IPS-18a (cell line): Measurements from ENCODE around the gene FRMD4A.

ENCODE experiments used
- H3K27ac ChIP-seq: one replicate; pipeline ENCODE4 v1.5.1; 2013; ENCODE audit warnings: low read length
- H3K27me3 ChIP-seq: one replicate; pipeline ENCODE4 v1.6.1; 2013; ENCODE audit warnings: mild to moderate bottlenecking, low read length; ENCODE audit not compliant: control insufficient read depth, insufficient read depth
- H3K36me3 ChIP-seq: one replicate; pipeline ENCODE4 v1.6.1; 2013; ENCODE audit warnings: low read depth, low read length; ENCODE audit not compliant: control insufficient read depth
- H3K4me1 ChIP-seq: one replicate; pipeline ENCODE4 v1.6.1; 2013; ENCODE audit warnings: low read depth, low read length; ENCODE audit not compliant: control insufficient read depth
- H3K4me3 ChIP-seq: one replicate; pipeline ENCODE4 v1.5.1; 2013; ENCODE audit warnings: low read length
- H3K9ac ChIP-seq: one replicate; pipeline ENCODE4 v1.6.1; 2013; ENCODE audit warnings: mild to moderate bottlenecking, low read length, moderate library complexity
- H3K9me3 ChIP-seq: one replicate; pipeline ENCODE4 v1.6.1; 2013; ENCODE audit warnings: low read depth, low read length; ENCODE audit not compliant: control insufficient read depth

Gene FRMD4A

GRCh38 chr10:14025283-14026189, 305.2 kb downstream of the FRMD4A start:
- Histone ChIP-seq H3K9me3 (no peaks in the 10 kb centered on the region), H3K27ac (no peak overlapping the region), H3K27me3 (no peaks in the 10 kb centered on the region), H3K4me3 (no peak overlapping the region), H3K36me3 (no peaks in the 10 kb centered on the region), H3K9ac (no peak overlapping the region), H3K4me1 (peaks cover 4% of the 10 kb centered on the region)

GRCh38 chr10:14024329-14025202, 306.2 kb downstream of the FRMD4A start:
- Histone ChIP-seq H3K9me3 (no peaks in the 10 kb centered on the region), H3K9ac (no peak overlapping the region), H3K4me1 (peaks cover 8% of the 10 kb centered on the region), H3K36me3 (no peaks in the 10 kb centered on the region), H3K27me3 (no peaks in the 10 kb centered on the region), H3K27ac (no peak overlapping the region), H3K4me3 (no peak overlapping the region)

GRCh38 chr10:14023673-14024328, 306.9 kb downstream of the FRMD4A start:
- Histone ChIP-seq H3K9ac (no peak overlapping the region), H3K9me3 (no peaks in the 10 kb centered on the region), H3K4me1 (peaks cover 8% of the 10 kb centered on the region), H3K27me3 (no peaks in the 10 kb centered on the region), H3K27ac (no peak overlapping the region), H3K4me3 (no peak overlapping the region), H3K36me3 (no peaks in the 10 kb centered on the region)

GRCh38 chr10:14022954-14023672, 307.6 kb downstream of the FRMD4A start:
- no peak overlapping the region for H3K4me3 ChIP-seq
- H3K36me3 ChIP-seq, result no peaks in the 10 kb centered on the region

GRCh38 chr10:14022052-14022451, 308.7 kb downstream of the FRMD4A start:
- no peak overlapping the region for H3K4me3 ChIP-seq

More at GRCh38 chr10:14022954-14023672, 307.6 kb downstream of the FRMD4A start:
- no peaks in the 10 kb centered on the region for H3K9me3 ChIP-seq
- H3K4me1 ChIP-seq, result peaks cover 8% of the 10 kb centered on the region
- H3K27me3 ChIP-seq, result no peaks in the 10 kb centered on the region
- no peak overlapping the region for H3K9ac ChIP-seq
- no peak overlapping the region for H3K27ac ChIP-seq

GRCh38 chr10:14020037-14020664, 310.6 kb downstream of the FRMD4A start:
- no peaks in the 10 kb centered on the region for H3K9me3 ChIP-seq
- no peak overlapping the region for H3K9ac ChIP-seq
- no peak overlapping the region for H3K4me3 ChIP-seq
- H3K27me3 ChIP-seq, result no peaks in the 10 kb centered on the region
- peaks cover 8% of the 10 kb centered on the region for H3K4me1 ChIP-seq
- no peaks in the 10 kb centered on the region for H3K36me3 ChIP-seq
- no peak overlapping the region for H3K27ac ChIP-seq

More at GRCh38 chr10:14022052-14022451, 308.7 kb downstream of the FRMD4A start:
- no peaks in the 10 kb centered on the region for H3K27me3 ChIP-seq
- no peak overlapping the region for H3K27ac ChIP-seq
- H3K9me3 ChIP-seq, result no peaks in the 10 kb centered on the region
- H3K4me1 ChIP-seq, result peaks cover 8% of the 10 kb centered on the region
- no peak overlapping the region for H3K9ac ChIP-seq
- H3K36me3 ChIP-seq, result no peaks in the 10 kb centered on the region

GRCh38 chr10:14017467-14017866, 313.3 kb downstream of the FRMD4A start:
- no peaks in the 10 kb centered on the region for H3K27me3 ChIP-seq
- no peak overlapping the region for H3K4me3 ChIP-seq
- no peaks in the 10 kb centered on the region for H3K9me3 ChIP-seq
- H3K4me1 ChIP-seq, result peaks cover 8% of the 10 kb centered on the region
- H3K9ac ChIP-seq, result no peak overlapping the region
- H3K27ac ChIP-seq, result no peak overlapping the region
- H3K36me3 ChIP-seq, result no peaks in the 10 kb centered on the region

GRCh38 chr10:14016931-14017333, 313.8 kb downstream of the FRMD4A start:
- no peak overlapping the region for H3K4me3 ChIP-seq
- H3K27me3 ChIP-seq, result no peaks in the 10 kb centered on the region
- H3K36me3 ChIP-seq, result no peaks in the 10 kb centered on the region
- H3K9ac ChIP-seq, result no peak overlapping the region
- no peaks in the 10 kb centered on the region for H3K9me3 ChIP-seq
- no peak overlapping the region for H3K27ac ChIP-seq
- peaks cover 8% of the 10 kb centered on the region for H3K4me1 ChIP-seq

- Histone ChIP-seq H3K27me3 (no peaks in the 10 kb centered on the region), H3K4me1 (peaks cover 8% of the 10 kb centered on the region), H3K9ac (no peak overlapping the region)
These were observed 314.6 kb downstream of the FRMD4A start for GRCh38 chr10:14016011-14016536.

GRCh38 chr10:14014423-14014822, 316.3 kb downstream of the FRMD4A start:
- Histone ChIP-seq H3K4me3 (no peak overlapping the region), H3K36me3 (no peaks in the 10 kb centered on the region), H3K9ac (no peak overlapping the region), H3K9me3 (no peaks in the 10 kb centered on the region), H3K27ac (no peak overlapping the region), H3K4me1 (peaks cover 10% of the 10 kb centered on the region), H3K27me3 (no peaks in the 10 kb centered on the region)

More at GRCh38 chr10:14016011-14016536, 314.6 kb downstream of the FRMD4A start:
- Histone ChIP-seq H3K27ac (no peak overlapping the region), H3K4me3 (no peak overlapping the region), H3K36me3 (no peaks in the 10 kb centered on the region), H3K9me3 (no peaks in the 10 kb centered on the region)
